Mammary epithelial cell (primary cell): Measurements from ENCODE around the gene MAGEA8.

Source experiments
- EZH2 ChIP-seq: IDR thresholded peaks from 2 replicates; pipeline ENCODE4 v1.6.1; 2012; ENCODE audit warnings: low read length, inconsistent platforms, borderline replicate concordance
- TF ChIP-seq, protein P1 (sequence below), 2 donors: IDR thresholded peaks in 1 of 2; conservative IDR thresholded peaks in 1 of 2; 2 replicates each; pipeline ENCODE4 v1.5.1; 2011 to 2012; ENCODE audit warnings: inconsistent platforms in 2 of 2, low read length in 2 of 2, mild to moderate bottlenecking in 2 of 2, control low read depth in 1 of 2, low read depth in 1 of 2; ENCODE audit not compliant: insufficient read depth in 1 of 2; ENCODE audit errors: extremely low read depth in 1 of 2

- TF ChIP-seq, protein P1, sequence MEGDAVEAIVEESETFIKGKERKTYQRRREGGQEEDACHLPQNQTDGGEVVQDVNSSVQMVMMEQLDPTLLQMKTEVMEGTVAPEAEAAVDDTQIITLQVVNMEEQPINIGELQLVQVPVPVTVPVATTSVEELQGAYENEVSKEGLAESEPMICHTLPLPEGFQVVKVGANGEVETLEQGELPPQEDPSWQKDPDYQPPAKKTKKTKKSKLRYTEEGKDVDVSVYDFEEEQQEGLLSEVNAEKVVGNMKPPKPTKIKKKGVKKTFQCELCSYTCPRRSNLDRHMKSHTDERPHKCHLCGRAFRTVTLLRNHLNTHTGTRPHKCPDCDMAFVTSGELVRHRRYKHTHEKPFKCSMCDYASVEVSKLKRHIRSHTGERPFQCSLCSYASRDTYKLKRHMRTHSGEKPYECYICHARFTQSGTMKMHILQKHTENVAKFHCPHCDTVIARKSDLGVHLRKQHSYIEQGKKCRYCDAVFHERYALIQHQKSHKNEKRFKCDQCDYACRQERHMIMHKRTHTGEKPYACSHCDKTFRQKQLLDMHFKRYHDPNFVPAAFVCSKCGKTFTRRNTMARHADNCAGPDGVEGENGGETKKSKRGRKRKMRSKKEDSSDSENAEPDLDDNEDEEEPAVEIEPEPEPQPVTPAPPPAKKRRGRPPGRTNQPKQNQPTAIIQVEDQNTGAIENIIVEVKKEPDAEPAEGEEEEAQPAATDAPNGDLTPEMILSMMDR (conservative IDR thresholded peaks at IDR 0.05 in 1 of 2, IDR thresholded peaks at IDR 0.05 in 1 of 2; ENCODE audit: extremely low read depth in 1 of 2, insufficient read depth in 1 of 2, low read depth in 1 of 2, low read length in 2 of 2), result no peak
- no peak for TF ChIP-seq EZH2
Observed at GRCh38 chrX:149870840-149871239, 10.1 kb upstream of the MAGEA8 start.
